ENCODE results near the gene NFATC2.

The NFATC2 gene

DNA sequence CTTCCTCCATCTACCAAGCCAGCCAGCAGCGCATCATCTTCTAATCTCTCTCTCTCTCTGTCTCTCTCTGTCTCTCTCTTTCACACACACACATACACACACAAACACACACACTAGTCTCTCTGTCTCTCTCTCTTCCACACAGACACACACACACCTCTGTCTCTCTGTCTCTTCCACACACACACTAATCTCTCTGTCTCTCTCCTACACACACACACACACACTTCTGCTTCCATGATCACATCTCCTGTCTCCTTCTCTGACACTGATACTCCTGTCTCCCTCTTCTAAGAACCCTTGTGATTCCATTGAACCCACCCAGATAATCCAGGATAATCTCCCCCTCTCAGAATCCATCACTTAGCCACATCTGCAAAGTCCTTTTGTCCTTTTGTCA lies 181.3 kb downstream of the NFATC2 start:
- no peak overlapping the region for H3K4me3 ChIP-seq (replicated peaks; ENCODE audit: insufficient read depth, low read length)
- TF ChIP-seq CTCF (IDR thresholded peaks at IDR 0.05; ENCODE audit: insufficient read depth, low read length) (no peak), POLR2AphosphoS5 (IDR thresholded peaks at IDR 0.05; ENCODE audit: low read depth) (no peak), REST (IDR thresholded peaks at IDR 0.05; ENCODE audit: insufficient replicate concordance, low read depth) (no peak), GABPA (IDR thresholded peaks at IDR 0.05; ENCODE audit: low read depth) (no peak), SPI1 (IDR thresholded peaks at IDR 0.05; ENCODE audit: borderline replicate concordance, low read depth) (no peak)
- peaks cover 2% of the 10 kb centered on the region for H3K27me3 ChIP-seq (ENCODE audit: insufficient read depth, poor library complexity, severe bottlenecking)
- DNase-seq (ENCODE audit: low read depth in 1 of 2, low spot score in 1 of 2): no peak
- H3K27ac ChIP-seq (replicated peaks): no peak overlapping the region

GRCh38 chr20:51360451-51361201 lies 181.9 kb downstream of the NFATC2 start:
- H3K27ac ChIP-seq (replicated peaks): no peak overlapping the region
- TF ChIP-seq CTCF (IDR thresholded peaks at IDR 0.05; ENCODE audit: insufficient read depth, low read length): no peak
- TF ChIP-seq SPI1 (IDR thresholded peaks at IDR 0.05; ENCODE audit: borderline replicate concordance, low read depth): no peak
- no peak for TF ChIP-seq GABPA (IDR thresholded peaks at IDR 0.05; ENCODE audit: low read depth)
- no peak for TF ChIP-seq POLR2AphosphoS5 (IDR thresholded peaks at IDR 0.05; ENCODE audit: low read depth)
- TF ChIP-seq REST (IDR thresholded peaks at IDR 0.05; ENCODE audit: insufficient replicate concordance, low read depth): no peak
- H3K27me3 ChIP-seq (ENCODE audit: insufficient read depth, poor library complexity, severe bottlenecking): peaks cover 2% of the 10 kb centered on the region
- no peak for DNase-seq (ENCODE audit: low read depth in 1 of 2, low spot score in 1 of 2)
- H3K4me3 ChIP-seq (replicated peaks; ENCODE audit: insufficient read depth, low read length): no peak overlapping the region

- no peak for TF ChIP-seq REST (IDR thresholded peaks at IDR 0.05; ENCODE audit: insufficient replicate concordance, low read depth)
- no peak for TF ChIP-seq GABPA (IDR thresholded peaks at IDR 0.05; ENCODE audit: low read depth)
- TF ChIP-seq POLR2AphosphoS5 (IDR thresholded peaks at IDR 0.05; ENCODE audit: low read depth): no peak
- no peak for TF ChIP-seq SPI1 (IDR thresholded peaks at IDR 0.05; ENCODE audit: borderline replicate concordance, low read depth)
- no peak for TF ChIP-seq CTCF (IDR thresholded peaks at IDR 0.05; ENCODE audit: insufficient read depth, low read length)
- peaks cover 2% of the 10 kb centered on the region for H3K27me3 ChIP-seq (ENCODE audit: insufficient read depth, poor library complexity, severe bottlenecking)
- H3K27ac ChIP-seq (replicated peaks): no peak overlapping the region
- no peak for DNase-seq (ENCODE audit: low read depth in 1 of 2, low spot score in 1 of 2)
- H3K4me3 ChIP-seq (replicated peaks; ENCODE audit: insufficient read depth, low read length): no peak overlapping the region
Observed at GRCh38 chr20:51359947-51360346, 182.6 kb downstream of the NFATC2 start.

Data from HL-60 (cell line).